HG02678 (cell line): ENCODE results near the gene TDP1.
"Not testable (repeated sequence)": the region's sequence is repeated elsewhere in the genome, so short reads cannot be mapped to it uniquely, and the experiment has no call there.

Experiments
- ATAC-seq: cut with Tn5 transposase; IDR thresholded peaks from one replicate; pipeline ENCODE4 v1.9.1; 2021; ENCODE audit warnings: mild to moderate bottlenecking, moderate library complexity; ENCODE audit not compliant: unreplicated experiment

Gene TDP1

GRCh38 chr14:90042496-90043252, 86.9 kb downstream of the TDP1 start:
- no peak for ATAC-seq

GRCh38 chr14:90045616-90046015, 89.9 kb downstream of the TDP1 start:
- no peak for ATAC-seq

GRCh38 chr14:90049390-90049789, 93.7 kb downstream of the TDP1 start:
- ATAC-seq = no peak

- no peak for ATAC-seq
These were observed 94.5 kb downstream of the TDP1 start for GRCh38 chr14:90050271-90050670.

GRCh38 chr14:90053044-90053443, 97.3 kb downstream of the TDP1 start:
- no peak for ATAC-seq

- ATAC-seq = no peak
These were observed 99.1 kb downstream of the TDP1 start for GRCh38 chr14:90054803-90055202.

GRCh38 chr14:90056826-90057225, 101.1 kb downstream of the TDP1 start:
- no peak for ATAC-seq

- no peak for ATAC-seq
These were observed 103.2 kb downstream of the TDP1 start for GRCh38 chr14:90058876-90059458.

- ATAC-seq = peak; percentile 70
These were observed 104.7 kb downstream of the TDP1 start for GRCh38 chr14:90060312-90060964.

GRCh38 chr14:90060965-90061684, 105.4 kb downstream of the TDP1 start:
- ATAC-seq = peak; percentile 27

- ATAC-seq = no peak
These were observed 106.0 kb downstream of the TDP1 start, which contains the start of gene KCNK13 for GRCh38 chr14:90061685-90062126. Gene KCNK13 (plus strand): TSS chr14:90061994. CDS start chr14:90062206, 212 bp downstream.

- no peak for ATAC-seq
These were observed 106.5 kb downstream of the TDP1 start for GRCh38 chr14:90062127-90062794.

- no peak for ATAC-seq
These were observed 107.3 kb downstream of the TDP1 start for GRCh38 chr14:90062822-90063539.

- no peak for ATAC-seq
These were observed 116.6 kb downstream of the TDP1 start for GRCh38 chr14:90072350-90072749.

- no peak for ATAC-seq
These were observed 123.8 kb downstream of the TDP1 start for GRCh38 chr14:90079576-90079975.

- ATAC-seq = no peak
These were observed 131.7 kb downstream of the TDP1 start for GRCh38 chr14:90087433-90087832.

GRCh38 chr14:90088176-90088575, 132.4 kb downstream of the TDP1 start:
- no peak for ATAC-seq

- ATAC-seq = not testable (repeated sequence)
These were observed 133.8 kb downstream of the TDP1 start for GRCh38 chr14:90089486-90089885.

- no peak for ATAC-seq
These were observed 135.7 kb downstream of the TDP1 start for GRCh38 chr14:90091393-90091792.
